K562 (cell line): ENCODE data around the gene CHST8. TPM values are rescaled to one million over a fixed set of nuclear protein-coding genes. Genes with fewer than 3 reads are reported as not detected.

Source experiments
- ATAC-seq: fragments of 200-7000 bp; cut with Tn5 transposase; 3 replicates; pipeline ENCODE4 v1.9.1; 2020; ENCODE audit warnings: moderate library complexity
- BruUV-seq: library from RNA; stranded (reverse); fragments of 400-500 nt; replicated peaks from 2 replicates; lab custom pipeline; 2021; lab: Mats Ljungman, UMichigan
- CTCF ChIA-PET: fragments of 300-600 bp; formaldehyde crosslinking; extraction: SDS; loops from one replicate; lab custom pipeline; 2021; ENCODE audit warnings: low intra/inter-chr PET ratio; lab: Yijun Ruan, JAX
- POLR2A ChIA-PET: fragments of 300-600, 350-650 bp; sonication (Branson Sonifier 250); formaldehyde crosslinking; extraction: SDS; loops from one replicate; lab custom pipeline; 2021; ENCODE audit warnings: antibody characterized with exemption, inconsistent platforms; lab: Yijun Ruan, JAX
- DNase-seq, 4 experiments: peaks; one replicate each; pipeline versions ENCODE4 v3.0.0 to v3.0.0-alpha.2; 2011 to 2018; ENCODE audit warnings: low spot score in 3 of 4, mixed read lengths in 3 of 4; ENCODE audit errors: extremely low read depth in 1 of 4
- FAIRE-seq: peaks from 2 replicates; lab custom pipeline; 2011; peaks lifted over from hg19 to GRCh38; lab: Jason Lieb, UNC
- H2AFZ ChIP-seq: 2 replicates; pipeline ENCODE4 v1.6.0; 2011; ENCODE audit warnings: low read depth, low read length, control low read depth, inconsistent platforms
- H3K27ac ChIP-seq: fragments of 200-600 bp; 3 replicates; pipeline ENCODE4 v1.8.0; 2011; ENCODE audit warnings: low read depth, mild to moderate bottlenecking, control low read depth, inconsistent platforms, low read length, moderate library complexity, mixed read lengths; ENCODE audit errors: extremely low read depth
- H3K27me3 ChIP-seq, 2 experiments: fragments of 300-600 bp in 1 of 2; 2 replicates in 1 of 2; 3 replicates in 1 of 2; pipeline versions ENCODE4 v1.6.0 to v1.8.0; 2011; ENCODE audit warnings: inconsistent platforms in 2 of 2, low read length in 2 of 2, mild to moderate bottlenecking in 1 of 2, mixed read lengths in 1 of 2, moderate library complexity in 1 of 2; ENCODE audit not compliant: control insufficient read depth in 2 of 2, insufficient read depth in 2 of 2
- H3K36me3 ChIP-seq: fragments of 300-600 bp; 3 replicates; pipeline ENCODE4 v1.8.0; 2011; ENCODE audit warnings: mild to moderate bottlenecking, low read length, inconsistent platforms; ENCODE audit not compliant: control insufficient read depth, insufficient read depth
- H3K4me1 ChIP-seq, 2 experiments: fragments of 200-600 bp in 1 of 2; replicated peaks in 1 of 2; 2 replicates in 1 of 2; 3 replicates in 1 of 2; pipeline versions ENCODE4 v1.5.1 to v1.8.0; 2011; ENCODE audit warnings: inconsistent platforms in 2 of 2, low read length in 2 of 2, mild to moderate bottlenecking in 1 of 2, mixed read lengths in 1 of 2, moderate library complexity in 1 of 2; ENCODE audit not compliant: control insufficient read depth in 2 of 2, insufficient read depth in 2 of 2
- H3K4me2 ChIP-seq: 2 replicates; pipeline ENCODE4 v1.6.1; 2011; ENCODE audit warnings: low read length, control low read depth, inconsistent platforms, mixed read lengths; ENCODE audit not compliant: insufficient read depth
- H3K4me3 ChIP-seq: fragments of 200-600 bp; sonication (generic), shearing (Covaris generic); 2 replicates; pipeline ENCODE4 v1.5.1; 2016; ENCODE audit warnings: control low read depth, inconsistent platforms
- H3K79me2 ChIP-seq: fragments of 200-600 bp; 3 replicates; pipeline ENCODE4 v1.8.0; 2011; ENCODE audit warnings: low read length, inconsistent platforms; ENCODE audit not compliant: control insufficient read depth, insufficient read depth
- H3K9ac ChIP-seq, 2 experiments: 2 replicates each; pipeline versions ENCODE4 v1.6.0 to v1.6.1; 2011; ENCODE audit warnings: low read depth in 2 of 2, low read length in 2 of 2, control low read depth in 1 of 2, inconsistent platforms in 1 of 2, mild to moderate bottlenecking in 1 of 2, mixed read lengths in 1 of 2; ENCODE audit not compliant: insufficient read depth in 1 of 2
- H3K9me1 ChIP-seq: one replicate; pipeline ENCODE4 v1.6.0; 2011; ENCODE audit warnings: inconsistent platforms, mild to moderate bottlenecking, low read length, moderate library complexity; ENCODE audit not compliant: control insufficient read depth, insufficient read depth
- H3K9me3 ChIP-seq: replicated peaks from 2 replicates; pipeline ENCODE4 v1.5.1; 2011; ENCODE audit warnings: low read depth, low read length, inconsistent platforms; ENCODE audit not compliant: control insufficient read depth, insufficient read depth
- H4K20me1 ChIP-seq: replicated peaks from 2 replicates; pipeline ENCODE4 v1.6.1; 2011; ENCODE audit warnings: low read length, inconsistent platforms, mixed read lengths; ENCODE audit not compliant: control insufficient read depth, insufficient read depth
- BCOR ChIP-seq: fragments of 450-650 bp; IDR thresholded peaks from 2 replicates; pipeline ENCODE4 v1.6.1; 2016
- KDM1A ChIP-seq, 2 experiments: fragments of 450-650 bp; IDR thresholded peaks; 2 replicates each; pipeline ENCODE4 v1.6.1; 2016; ENCODE audit warnings: mild to moderate bottlenecking in 2 of 2
- PTRF ChIP-seq: fragments of 450-650 bp; IDR thresholded peaks from 2 replicates; pipeline ENCODE4 v1.6.1; 2016; ENCODE audit warnings: mild to moderate bottlenecking, missing genetic modification characterization, missing compliant biosample characterization
- RBM25 ChIP-seq: fragments of 200-400 bp; formaldehyde crosslinking; IDR thresholded peaks from 2 replicates; pipeline ENCODE4 v1.6.1; 2018; ENCODE audit warnings: low read length, low read depth, moderate library complexity; ENCODE audit not compliant: severe bottlenecking
- SMARCA5 ChIP-seq: fragments of 450-650 bp; IDR thresholded peaks from 2 replicates; pipeline ENCODE4 v1.6.1; 2016
- ZFP36 ChIP-seq: fragments of 150-350 bp; IDR thresholded peaks from 2 replicates; pipeline ENCODE4 v1.6.1; 2018; ENCODE audit warnings: low read length, low read depth; ENCODE audit not compliant: partially characterized antibody
- ZKSCAN3 ChIP-seq: fragments of 250-450 bp; sonication (Bioruptor Pico); IDR thresholded peaks from 2 replicates; pipeline ENCODE4 v1.4.0; 2020
- ZNF282 ChIP-seq: sonication (generic); formaldehyde crosslinking; IDR thresholded peaks from 2 replicates; pipeline ENCODE4 v1.8.1; 2023; ENCODE audit warnings: missing genetic modification reagents
- WGBS: fragments of 100-300 bp; shearing (Covaris generic); methylation state at CpG from one replicate; pipeline ENCODE4 v1.1.6; 2016; ENCODE audit warnings: low coverage, mixed read lengths; ENCODE audit not compliant: insufficient coverage; ENCODE audit errors: missing lambda C conversion rate; 5-methylcytosine and 5-hydroxymethylcytosine counted together
- in situ Hi-C: fragments of 300-500 bp; cut with MboI; formaldehyde crosslinking; loops from 4 replicates; pipeline ENCODE4 v1.15.0; 2018; ENCODE audit warnings: inconsistent platforms, mixed read lengths
- intact Hi-C: fragments of 100-400 bp; cut with micrococcal nuclease; formaldehyde crosslinking; loops from 2 replicates; pipeline ENCODE4 v1.14.2; 2022
- polyA plus RNA-seq, 8 experiments: library from polyadenylated mRNA; depleted of rRNA in 4 of 8; stranded (reverse) in 5 of 8; unstranded in 3 of 8; fragments of >200 nt; fragmentation: Nextera tagmentation in 2 of 8; fragmentation: Illumina TruSeq in 1 of 8; extraction: Ambion mirVana in 2 of 8; extraction: Trizol in 1 of 8; gene quantifications; 2 replicates each; pipeline versions ENCODE4 v1.2.1 to v1.2.3, GENCODE V29; 2011 to 2014; ENCODE audit warnings: inconsistent platforms in 1 of 8, missing spikeins in 1 of 8
- total RNA-seq, 7 experiments: library from RNA; depleted of rRNA in 6 of 7; stranded (reverse); fragments of >200 nt in 6 of 7; fragmentation: Illumina TruSeq in 2 of 7; extraction: Trizol in 2 of 7; gene quantifications; 2 replicates each; pipeline versions ENCODE4 v1.2.1 to v1.2.3, GENCODE V29; 2011 to 2021; ENCODE audit warnings: low replicate concordance in 1 of 7

CHST8 gene
- total and polyA plus RNA-seq, 9 of the 15 experiments (the other 6 are each of a cell fraction or from before 2014, with no cell fraction given) = 0.11 TPM; not detected in 8

DNA sequence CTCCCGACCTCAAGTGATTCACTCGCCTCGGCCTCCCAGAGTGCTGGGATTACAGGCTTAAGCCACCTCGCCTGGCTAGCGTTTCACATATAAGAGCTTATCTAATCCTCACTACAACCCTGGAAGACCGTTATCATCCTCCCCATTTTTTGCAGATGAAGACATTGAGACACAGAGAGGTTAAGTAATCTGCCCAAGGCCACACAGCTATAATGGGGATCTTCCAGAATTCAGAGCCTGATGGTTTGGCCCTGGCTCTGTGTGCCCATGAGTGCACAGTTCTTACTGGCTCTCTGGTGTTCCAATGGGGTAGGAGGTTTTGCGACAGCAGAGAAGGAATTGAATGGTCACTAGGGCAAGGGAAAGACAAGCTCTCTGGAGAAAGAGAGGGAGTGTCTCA lies 158.1 kb downstream of the CHST8 start:
- intact Hi-C loops (loop anchor here (5.0 to 10.0 kb wide), 2 partner anchors 55 to 367 kb away; no protein-coding TSS in a partner anchor), in situ Hi-C loops (loop anchor here (5.0 kb wide), 2 partner anchors 312 to 927 kb away; no protein-coding TSS in a partner anchor)
- Histone ChIP-seq H3K36me3 (no peaks in the 10 kb centered on the region), H3K4me1 (peaks cover 0 to 21% of the 10 kb centered on the region in 2 experiments; a peak in 2 of 5 replicates), H3K79me2 (no peaks in the 10 kb centered on the region), H3K9me3 (no peaks in the 10 kb centered on the region), H3K27ac (no peak overlapping the region), H3K4me3 (no peak overlapping the region), H3K9me1 (no peaks in the 10 kb centered on the region), H4K20me1 (peaks cover 20% of the 10 kb centered on the region), H2AFZ (no peak overlapping the region), H3K9ac (no peak overlapping the region), H3K4me2 (no peak overlapping the region), H3K27me3 (peaks cover 16 to 39% of the 10 kb centered on the region in 2 experiments; a peak in 4 of 5 replicates)
- ATAC-seq (no peak), DNase-seq (no peak), FAIRE-seq (no peak)
- TF ChIP-seq SMARCA5 (0 out of 2 replicates have a peak, but pooled peaks have one; percentile 16), ZNF282 (CRISPR knock-in tag) (no peak), BCOR (peak; percentile 64), ZFP36 (peak; percentile 72), RBM25 (peak; percentile 88), KDM1A (IDR thresholded peaks at IDR 0.05) (peak in 1 of 2 experiments; percentile 58; a peak in 2 of 4 replicates), PTRF (no peak), ZKSCAN3 (CRISPR knock-in tag) (no peak)
- BruUV-seq = no TSS peak
- WGBS = 0% methylated on average over 5 of the region's 7 CpGs
- ChIA-PET POLR2A (interaction anchor here (0.6 kb wide), 1 partner anchor 15 kb away, joined by 3 read pairs; no protein-coding TSS in a partner anchor), CTCF (interaction anchor here (0.6 to 3.8 kb wide), 5 partner anchors 9 to 366 kb away, joined by 3 to 111 read pairs (median 33); no protein-coding TSS in a partner anchor)
